Suppressor macrophage treated with lipopolysaccharide for 4 hours (primary cell): ENCODE results near the gene CLCC1.
"Not testable (repeated sequence)": the region's sequence is repeated elsewhere in the genome, so short reads cannot be mapped to it uniquely, and the experiment has no call there.

Experiments
- DNase-seq: peaks from one replicate; pipeline ENCODE4 v3.0.0-alpha.2; 2020

CLCC1 gene, protein sequence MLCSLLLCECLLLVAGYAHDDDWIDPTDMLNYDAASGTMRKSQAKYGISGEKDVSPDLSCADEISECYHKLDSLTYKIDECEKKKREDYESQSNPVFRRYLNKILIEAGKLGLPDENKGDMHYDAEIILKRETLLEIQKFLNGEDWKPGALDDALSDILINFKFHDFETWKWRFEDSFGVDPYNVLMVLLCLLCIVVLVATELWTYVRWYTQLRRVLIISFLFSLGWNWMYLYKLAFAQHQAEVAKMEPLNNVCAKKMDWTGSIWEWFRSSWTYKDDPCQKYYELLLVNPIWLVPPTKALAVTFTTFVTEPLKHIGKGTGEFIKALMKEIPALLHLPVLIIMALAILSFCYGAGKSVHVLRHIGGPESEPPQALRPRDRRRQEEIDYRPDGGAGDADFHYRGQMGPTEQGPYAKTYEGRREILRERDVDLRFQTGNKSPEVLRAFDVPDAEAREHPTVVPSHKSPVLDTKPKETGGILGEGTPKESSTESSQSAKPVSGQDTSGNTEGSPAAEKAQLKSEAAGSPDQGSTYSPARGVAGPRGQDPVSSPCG

DNA sequence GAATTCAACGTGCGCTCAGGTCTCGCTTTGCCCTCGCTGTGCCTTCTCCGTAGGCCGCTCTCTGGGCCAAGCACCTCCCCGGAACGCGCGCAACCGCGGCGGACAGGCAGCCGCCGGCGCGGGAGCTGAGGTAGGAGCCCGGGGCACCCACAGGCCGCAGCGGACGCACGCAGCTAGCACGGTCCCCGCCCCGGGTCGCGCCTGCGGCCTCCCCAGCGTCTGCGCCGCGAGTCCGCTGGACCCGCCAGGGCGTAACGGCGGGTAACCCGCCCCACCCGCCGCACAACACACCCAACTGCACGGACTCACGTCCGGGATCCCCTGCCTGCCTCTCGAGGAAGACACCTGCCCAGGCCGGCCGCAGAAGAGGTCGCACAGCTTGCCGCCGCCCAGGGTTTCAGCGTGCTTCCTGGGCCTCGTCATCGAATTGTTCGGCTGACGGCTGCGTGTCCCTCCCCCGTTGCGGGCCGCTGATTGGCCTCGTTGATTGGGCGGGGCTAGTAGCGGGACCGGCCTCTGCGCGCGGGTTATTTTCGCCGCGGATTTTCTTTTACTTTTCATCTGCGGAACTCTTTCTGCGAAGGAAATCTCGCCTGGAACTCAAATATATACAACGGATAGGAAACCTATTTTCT, at the start of gene CLCC1:
CLCC1 (minus strand) TSS at position 433 of the 635 bp plus-strand sequence. CDS start 13,047 bp downstream, outside the sequence.
- peak; percentile 94 for DNase-seq

DNA sequence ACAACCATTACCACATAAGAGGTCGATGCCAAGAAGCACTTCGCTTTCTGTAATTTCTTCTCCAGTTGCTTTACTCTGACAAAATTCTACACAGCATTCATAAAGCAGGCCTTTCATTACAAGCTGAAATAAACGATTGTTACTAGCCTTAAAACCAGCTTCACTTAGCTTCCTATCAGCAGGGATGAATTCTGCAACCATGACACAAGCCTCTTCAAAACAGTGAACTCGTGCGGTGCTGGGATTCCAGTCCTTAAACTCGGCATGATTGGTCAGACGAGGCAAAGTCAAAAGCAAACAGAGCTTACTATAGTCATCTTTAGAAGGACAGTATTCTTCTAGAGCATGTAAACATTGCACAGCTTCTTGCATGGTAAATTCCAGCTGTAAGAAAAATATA, 48.1 kb upstream of the CLCC1 start:
- DNase-seq, result no peak

DNA sequence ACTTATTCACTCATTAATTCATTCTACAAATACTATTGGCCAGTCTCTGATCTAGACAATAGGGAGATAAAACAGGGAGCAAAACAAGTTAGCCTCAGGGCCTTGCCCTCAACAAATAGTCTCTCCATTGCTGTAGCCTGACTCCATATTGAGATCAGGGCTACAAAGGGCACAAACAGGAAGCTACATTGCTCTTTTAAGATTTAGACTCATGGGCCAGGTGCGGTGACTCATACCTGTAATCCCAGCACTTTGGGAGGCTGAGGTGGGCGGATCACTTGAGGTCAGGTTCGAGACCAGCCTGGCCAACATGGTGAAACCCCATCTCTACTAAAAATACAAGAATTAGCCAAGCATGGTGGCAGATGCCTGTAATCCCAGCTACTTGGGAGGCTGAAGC, 33.3 kb upstream of the CLCC1 start:
- DNase-seq, result not testable (repeated sequence)

DNA sequence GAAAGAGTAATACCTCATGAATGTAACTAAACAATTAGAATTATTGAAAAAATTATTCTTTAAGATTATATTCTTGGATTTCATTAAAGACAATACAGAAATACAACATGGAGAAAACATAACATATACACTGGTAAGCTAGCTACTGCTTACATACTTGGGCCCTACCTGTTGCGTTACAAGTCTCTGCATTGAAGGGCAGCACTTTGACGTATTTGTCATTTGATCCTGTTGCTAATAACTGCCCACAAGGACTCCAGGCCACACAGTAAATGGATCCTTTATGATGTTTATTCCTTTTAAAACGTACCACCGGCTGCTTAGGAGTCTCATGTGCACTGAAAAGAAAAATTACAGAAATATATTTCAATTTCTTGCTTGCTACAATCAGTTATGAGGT, 19.8 kb upstream of the CLCC1 start:
- DNase-seq, result no peak

DNA sequence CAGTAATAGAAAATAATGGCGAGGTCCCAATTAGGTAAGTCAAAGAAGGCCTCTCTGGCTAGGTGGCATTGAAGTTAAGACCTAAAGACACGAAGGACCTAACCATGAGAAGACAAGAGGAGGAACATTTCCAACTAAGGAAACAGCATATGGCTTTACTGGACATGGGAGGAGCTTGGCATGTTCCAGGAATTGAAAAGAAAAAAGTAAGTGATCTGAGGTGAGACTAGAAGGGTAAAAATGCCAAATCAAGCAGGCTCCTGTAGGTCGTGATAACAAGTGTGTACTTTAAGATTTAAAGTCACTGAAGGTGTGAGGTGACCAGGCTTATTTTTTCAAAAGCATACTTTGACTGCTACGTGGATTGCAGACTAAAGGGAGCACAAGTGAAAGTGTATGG, 13.4 kb upstream of the CLCC1 start:
- DNase-seq, result no peak

DNA sequence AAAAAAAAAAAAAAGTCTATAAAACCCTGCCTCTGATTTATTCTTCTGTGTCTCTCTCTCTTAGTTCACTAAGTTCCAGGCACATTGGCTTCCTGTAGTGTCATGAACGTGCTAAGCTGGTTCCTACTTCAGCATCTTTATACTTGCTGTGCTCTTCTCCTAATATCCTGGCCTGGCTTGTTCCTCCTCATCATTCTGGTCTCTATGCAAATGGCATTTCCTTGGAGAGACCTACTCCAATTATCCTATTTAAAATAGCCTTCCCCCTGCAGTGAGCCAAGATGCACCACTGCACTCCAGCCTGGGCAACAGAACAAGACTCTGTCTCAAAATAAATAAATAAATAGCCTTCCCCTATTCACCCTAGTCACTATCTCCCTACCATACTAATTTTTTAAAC, 9.7 kb upstream of the CLCC1 start:
- no peak for DNase-seq

DNA sequence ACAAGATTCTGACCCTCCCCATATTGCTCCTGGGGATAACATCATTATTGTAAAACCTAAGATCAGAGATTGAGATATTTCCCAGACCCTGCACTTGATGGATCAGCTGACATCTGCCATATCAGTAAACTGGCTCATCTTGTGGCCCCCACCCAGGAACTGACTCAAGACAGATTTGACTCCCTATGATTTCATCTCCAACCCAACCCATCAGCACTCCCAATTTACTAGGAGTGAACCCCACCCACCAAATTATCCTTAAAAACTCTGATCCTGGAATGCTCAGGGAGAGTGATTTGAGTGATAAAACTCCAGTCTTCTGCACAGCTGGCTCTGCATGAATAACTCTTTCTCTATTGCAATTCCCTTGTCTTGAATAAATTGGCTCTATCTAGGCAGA, 6.1 kb upstream of the CLCC1 start:
- no peak for DNase-seq

DNA sequence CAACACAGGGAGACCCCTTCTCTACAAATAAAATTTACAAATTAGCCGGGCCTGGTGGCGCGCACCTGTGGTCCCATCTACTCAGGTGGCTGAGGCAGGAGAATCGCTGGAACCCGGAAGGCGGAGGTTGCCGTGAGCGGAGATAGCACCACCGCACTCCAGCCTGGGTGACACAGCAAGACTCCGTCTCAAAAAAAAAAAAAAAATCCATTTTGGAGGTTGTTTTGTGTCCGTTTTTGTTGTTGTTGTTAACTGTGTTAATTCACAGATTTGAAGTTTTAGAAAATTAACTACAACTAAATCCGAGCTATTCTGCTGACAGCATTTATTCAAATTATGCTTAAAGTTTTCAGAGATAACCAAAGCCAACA, 618 bp downstream of the CLCC1 start:
- no peak for DNase-seq

DNA sequence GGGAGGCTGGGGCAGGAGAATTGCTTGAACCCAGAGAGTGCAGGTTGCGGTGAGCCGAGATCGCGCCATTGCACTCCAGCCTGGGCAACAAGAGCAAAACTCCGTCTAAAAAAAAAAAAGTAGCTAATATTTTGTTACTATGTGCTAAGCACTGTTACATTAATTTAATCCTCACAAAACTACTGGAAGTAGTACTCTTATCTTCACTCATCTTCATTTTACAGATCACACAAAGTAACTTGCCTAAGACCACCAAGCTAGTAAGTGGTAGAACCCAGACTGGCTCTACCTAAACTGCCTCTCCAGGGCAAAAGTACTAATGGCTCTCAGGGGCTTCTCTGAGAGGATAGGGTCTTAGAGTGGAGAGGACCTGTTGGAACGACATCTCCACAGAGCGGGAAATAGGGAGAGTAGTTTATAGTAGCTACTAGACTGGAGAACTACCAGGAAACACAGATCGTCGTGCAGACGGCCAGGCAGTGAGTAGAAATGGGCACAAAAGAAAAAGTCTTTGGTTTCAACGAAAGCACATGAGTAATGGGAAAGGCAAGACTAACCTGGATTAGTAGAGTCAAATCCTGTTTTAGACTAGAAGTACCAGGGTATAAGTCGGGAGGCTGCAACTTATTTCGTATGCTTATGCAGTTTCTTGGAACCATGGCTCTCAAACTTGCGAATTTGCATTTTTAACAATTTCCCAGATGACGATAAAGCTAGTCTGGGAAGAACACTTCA, 1.4 kb downstream of the CLCC1 start:
- no peak for DNase-seq

DNA sequence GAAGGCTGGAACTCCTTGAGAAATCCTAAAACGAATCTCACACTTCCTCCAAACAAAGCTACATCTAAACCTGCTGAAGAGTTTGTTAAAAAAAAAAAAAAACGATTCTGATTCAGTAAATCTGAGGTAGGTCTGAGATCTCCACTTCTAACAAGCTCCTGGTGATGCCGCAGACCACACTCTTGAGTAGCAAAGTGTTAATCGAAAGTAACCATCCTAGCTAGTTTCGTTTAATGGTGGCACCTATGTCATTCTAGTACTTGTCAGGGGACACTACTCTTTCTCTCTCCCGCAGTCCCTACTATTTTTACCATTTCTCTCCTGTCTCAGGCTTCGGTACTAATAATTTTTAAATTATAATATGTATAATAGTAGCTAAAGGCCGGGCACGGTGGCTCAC, 2.1 kb downstream of the CLCC1 start:
- DNase-seq, result no peak

DNA sequence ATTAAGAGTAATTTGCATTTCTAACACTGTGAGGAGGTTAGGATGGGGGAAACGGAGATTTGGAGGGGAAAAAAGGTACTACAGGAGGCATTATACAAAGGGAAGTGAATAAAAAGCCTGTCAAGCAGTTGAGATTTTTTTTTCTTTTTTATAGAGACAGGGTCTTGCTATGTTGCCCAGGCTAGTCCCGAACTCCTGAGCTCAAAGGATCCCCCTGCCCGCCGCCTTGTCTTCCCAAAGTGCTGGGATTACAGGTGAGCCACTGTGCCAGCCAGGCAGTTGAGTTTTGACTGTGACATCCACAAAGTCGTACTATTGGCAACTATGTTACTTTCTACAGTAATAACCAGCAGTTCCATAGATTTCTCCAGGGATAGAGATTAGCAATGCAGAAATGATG, 2.6 kb downstream of the CLCC1 start:
- DNase-seq, result no peak

DNA sequence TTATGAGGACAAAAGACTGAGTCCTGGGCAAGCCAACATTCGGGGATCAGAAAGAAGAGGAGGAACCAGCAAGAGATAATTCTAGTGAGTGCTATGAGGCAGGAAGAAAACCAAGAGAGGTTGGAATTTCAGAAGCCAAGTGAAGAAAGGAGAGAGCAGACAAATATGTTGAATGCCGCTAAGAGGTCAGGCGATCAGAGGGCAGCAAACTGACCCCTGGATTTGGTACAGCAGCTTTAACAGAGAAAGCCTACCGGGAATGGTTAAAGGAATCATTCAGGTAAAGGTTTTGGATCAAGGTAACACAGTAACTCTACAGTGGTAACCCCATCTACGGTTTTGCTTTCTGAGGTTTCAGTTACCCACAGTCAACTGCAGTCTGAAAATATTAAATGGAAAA, 5.4 kb downstream of the CLCC1 start:
- no peak for DNase-seq

DNA sequence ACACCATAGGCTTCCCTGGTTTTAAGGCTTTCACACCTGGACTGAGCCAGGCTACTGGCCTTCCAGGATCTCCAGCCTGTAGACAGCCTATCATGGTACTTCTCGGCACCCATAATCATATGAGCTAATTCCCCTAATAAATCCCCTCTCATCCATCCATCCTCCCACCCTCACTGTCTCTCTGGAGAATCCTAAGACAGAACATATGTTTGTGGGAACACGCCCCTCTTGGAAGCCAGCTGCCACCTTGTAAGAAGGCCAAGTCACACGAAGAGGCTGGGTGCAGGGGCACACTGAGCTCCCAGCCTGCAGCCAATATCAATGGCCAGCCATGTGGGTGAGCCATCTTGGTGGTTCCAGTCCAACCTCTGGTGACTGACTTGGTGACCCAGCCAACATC, 7.4 kb downstream of the CLCC1 start:
- DNase-seq, result no peak

DNA sequence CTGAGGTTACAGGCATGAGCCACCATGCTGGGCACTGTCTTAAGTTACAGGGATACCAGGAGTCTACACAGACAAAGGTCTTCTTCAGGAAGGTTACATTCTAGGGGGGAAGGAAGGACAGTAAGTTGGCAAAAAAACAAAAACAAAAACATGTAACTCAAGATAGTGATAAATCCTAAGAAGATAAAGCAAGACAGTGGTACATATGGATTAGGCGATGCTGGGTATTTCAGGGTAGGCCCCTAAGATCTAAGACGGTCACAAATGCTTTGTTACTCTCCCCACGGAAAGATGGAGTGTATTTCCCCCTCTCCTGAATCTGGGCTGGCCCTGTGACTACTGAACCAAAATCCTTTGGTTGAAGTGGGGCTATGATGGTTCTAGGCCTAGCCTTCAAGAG, 8.2 kb downstream of the CLCC1 start:
- DNase-seq, result no peak

DNA sequence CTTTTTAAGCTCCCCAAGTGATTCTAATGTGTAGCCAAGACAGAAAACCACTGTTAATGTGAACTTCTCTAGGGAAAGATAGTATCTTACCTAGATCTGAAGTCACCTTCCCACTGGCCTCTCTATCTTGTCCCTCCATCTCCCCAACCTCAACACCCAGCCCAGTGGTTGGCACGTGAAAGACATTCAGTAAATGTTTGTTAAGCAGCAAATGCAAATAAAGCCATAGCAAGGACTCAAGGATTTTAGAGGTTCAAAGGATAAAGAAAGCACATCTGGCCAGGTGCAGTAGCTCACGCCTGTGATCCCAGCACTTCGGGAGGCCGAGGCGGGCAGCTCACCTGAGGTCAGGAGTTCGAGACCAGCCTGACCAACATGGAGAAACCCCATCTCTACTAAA, 9.8 kb downstream of the CLCC1 start:
- DNase-seq, result no peak

DNA sequence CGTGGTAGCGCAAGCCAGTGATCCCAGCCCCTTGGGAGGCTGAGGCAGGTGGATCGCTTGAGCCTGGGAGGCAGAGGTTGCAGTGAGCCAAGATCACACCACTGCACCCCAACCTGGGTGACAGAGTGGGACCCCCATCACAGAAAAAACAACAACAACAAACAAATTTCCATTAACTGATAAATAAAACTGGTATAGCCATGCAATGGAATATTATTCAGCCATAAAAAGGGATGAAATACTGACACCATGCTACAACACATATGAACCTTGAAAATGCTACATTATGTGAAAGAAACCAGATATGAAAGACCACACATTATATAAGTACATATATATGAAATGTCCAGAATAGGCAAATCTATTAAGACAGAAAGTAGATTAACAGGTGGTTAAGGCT, 12.0 kb downstream of the CLCC1 start:
- DNase-seq, result no peak

DNA sequence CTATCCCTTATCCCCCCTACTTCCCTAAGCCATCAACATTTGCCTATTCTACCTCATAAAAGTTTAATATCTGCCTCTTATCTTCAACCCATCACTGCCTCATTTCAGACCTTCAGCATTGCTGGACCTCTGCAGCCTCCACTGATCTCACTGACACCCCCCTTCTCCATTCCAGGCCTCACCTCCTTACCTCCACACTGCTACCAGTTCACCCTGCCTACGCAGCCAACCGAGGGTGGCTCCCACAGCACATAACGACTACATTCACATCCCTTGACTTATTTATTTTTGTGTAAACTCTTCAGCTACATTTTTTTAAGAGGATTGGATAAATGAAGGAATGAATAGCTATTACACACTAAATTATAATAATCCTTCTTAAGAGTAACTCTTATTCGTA, 14.2 kb downstream of the CLCC1 start:
- no peak for DNase-seq

DNA sequence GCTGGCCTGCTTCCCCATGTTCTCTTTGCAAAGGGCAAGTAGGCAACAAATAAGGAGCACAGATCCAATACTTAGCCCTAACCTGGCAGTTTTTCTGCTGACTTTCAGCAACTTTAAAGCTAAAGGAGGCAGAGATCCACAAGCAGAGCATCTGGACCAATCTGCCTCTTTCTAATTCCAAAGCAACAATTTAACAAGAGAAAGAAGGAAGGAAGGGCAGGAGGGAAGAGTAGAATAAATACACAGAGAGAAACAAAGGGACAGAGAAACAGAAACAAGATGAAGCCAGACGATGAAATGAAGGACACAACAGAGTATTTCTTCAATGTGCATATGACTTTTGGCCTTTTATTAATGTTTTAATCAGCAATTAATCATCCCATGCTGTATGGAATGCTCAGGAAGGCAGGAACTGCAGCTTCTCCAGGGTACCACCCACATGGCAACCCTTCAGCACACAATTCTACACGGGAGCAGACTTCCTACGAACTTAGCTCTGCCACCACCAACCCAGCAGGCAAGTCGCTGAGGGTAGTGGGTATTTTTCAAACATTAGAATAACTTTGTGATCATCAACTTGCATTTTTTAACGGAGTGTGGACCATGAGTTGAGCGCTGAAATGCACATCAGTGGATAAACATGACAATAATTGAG, 15.3 kb downstream of the CLCC1 start:
- no peak for DNase-seq

DNA sequence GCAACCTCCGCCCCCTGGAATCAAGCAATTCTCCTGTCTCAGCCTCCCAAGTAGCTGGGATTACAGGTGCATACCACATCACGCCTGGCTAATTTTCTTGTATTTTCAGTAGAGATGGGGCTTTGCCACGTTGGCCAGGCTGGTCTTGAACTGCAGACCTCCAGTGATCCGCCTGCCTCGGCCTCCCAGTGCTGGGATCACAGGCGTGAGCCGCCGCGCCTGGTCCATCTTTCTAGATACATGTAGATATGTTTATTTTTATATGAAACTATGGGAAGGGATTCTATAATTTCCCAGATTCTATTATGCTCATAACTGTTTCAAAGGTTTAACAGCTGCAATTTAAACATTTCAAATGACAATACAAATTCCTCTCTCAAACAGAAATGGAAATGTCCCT, 27.1 kb downstream of the CLCC1 start:
- no peak for DNase-seq

DNA sequence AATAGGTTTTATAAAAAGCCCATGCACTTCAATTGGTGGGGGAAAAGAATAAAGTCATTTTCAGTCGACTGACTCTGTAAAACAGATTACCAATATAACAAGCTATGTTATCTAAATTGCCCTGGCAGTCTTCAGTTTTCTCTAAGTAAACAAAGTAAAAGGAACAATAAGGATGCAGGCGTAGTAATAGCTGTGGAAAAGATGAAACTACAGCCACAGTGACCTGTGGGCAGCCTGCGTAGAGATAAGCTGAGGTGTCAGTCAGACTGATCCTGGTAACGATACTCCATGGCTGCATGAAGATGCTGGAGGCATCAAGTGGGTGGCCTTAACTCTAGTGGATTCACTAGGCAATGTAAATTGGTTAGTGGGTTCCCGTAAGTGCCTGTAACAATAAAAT, 29.3 kb downstream of the CLCC1 start:
- no peak for DNase-seq

DNA sequence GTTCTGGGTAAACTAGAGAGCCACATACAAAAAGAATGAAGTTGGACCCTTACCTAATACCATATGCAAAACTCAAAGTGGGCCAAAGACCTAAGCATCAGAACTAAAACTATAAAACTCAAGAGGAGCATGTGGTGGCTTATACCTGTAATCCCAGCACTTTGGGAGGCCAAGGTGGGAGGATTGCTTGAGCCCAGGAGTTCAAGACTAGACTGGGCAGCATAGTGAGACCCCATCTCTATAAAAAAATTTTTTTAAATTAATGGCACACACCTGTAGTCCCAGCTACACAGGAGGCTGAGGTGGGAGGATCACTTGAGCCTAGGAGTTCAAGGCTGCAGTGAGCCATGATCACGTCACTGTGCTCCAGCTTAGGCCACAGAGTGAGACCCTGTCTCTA, 35.7 kb downstream of the CLCC1 start:
- DNase-seq, result not testable (repeated sequence)

DNA sequence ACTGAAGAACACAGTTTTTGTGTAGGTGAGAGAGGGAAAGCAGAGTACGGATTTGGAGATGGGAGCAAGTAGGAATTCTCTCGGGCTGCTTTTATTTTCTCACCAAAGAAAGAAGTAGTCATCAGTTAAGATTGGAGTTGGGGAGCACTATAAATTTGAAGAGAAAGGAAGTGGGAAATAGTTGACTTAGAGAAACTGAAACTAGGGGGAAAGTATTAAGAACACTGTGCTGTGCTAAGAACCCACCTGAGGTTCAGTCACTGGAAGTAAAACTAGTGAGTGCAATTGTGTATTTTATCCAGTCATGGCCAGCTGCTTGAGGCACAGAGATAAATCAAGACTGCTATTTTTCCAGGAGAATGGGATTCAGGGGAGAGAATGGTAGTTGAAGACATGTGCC, 37.4 kb downstream of the CLCC1 start:
- no peak for DNase-seq

DNA sequence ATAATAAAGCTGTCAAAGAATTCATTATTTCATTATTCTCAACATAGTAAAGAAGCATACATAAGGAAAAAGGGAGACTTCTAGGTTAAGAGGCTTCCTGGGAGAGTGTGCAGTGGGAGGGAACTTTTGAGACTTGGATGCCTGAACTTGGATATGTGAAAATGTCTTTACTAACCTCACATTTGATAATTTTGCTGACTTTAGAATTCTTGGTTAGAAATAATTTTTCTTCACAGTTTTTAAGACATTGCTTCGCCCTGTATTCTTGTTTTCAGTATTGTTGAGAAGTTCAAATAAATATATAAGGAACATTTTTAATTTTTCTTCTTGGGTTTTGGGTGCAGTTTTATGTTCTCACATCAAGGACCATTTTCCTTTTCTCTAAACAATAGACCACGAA, 46.5 kb downstream of the CLCC1 start:
- no peak for DNase-seq
